ENCODE results near the gene ADAMTS3. TPM values are rescaled to one million over a fixed set of nuclear protein-coding genes. Genes with fewer than 3 reads are reported as not detected.

ADAMTS3 gene
- total RNA-seq, 1 experiment from 2014 or later = 0.39 TPM

GRCh38 chr4:72405417-72405816 lies 163.6 kb downstream of the ADAMTS3 start:
- Histone ChIP-seq H3K27ac (ENCODE audit: low read length) (no peak overlapping the region), H3K9me3 (ENCODE audit: control insufficient read depth, insufficient read depth, low read depth, low read length) (no peaks in the 10 kb centered on the region), H3K27me3 (ENCODE audit: control insufficient read depth, insufficient read depth, low read length) (no peaks in the 10 kb centered on the region), H3K4me3 (ENCODE audit: low read depth in 2 of 2, low read length in 2 of 2) (no peak overlapping the region), H3K36me3 (ENCODE audit: control insufficient read depth, insufficient read depth, low read length) (no peaks in the 10 kb centered on the region), H3K4me1 (ENCODE audit: control insufficient read depth, insufficient read depth, low read length) (no peaks in the 10 kb centered on the region)
- intact Hi-C loops (cut with micrococcal nuclease; ENCODE audit: unreplicated experiment) (no loop called here), in situ Hi-C loops (cut with HindIII; ENCODE audit: low pct_unique_long_range_greater_than_20kb, low sequenced_read_pairs) (no loop called here)
- TF ChIP-seq CTCF (IDR thresholded peaks at IDR 0.05) (no peak), TCF7L2 (IDR thresholded peaks at IDR 0.05; ENCODE audit: low read depth, low read length) (no peak), SIN3A (IDR thresholded peaks at IDR 0.05; ENCODE audit: borderline replicate concordance, insufficient read depth, low read depth, low read length) (no peak), REST (IDR thresholded peaks at IDR 0.05; ENCODE audit: insufficient read depth in 1 of 2, low read depth in 2 of 2, low read length in 1 of 2) (no peak), POLR2AphosphoS5 (IDR thresholded peaks at IDR 0.05; ENCODE audit: low read depth, low read length) (no peak)
- POLR2A ChIA-PET = no interaction called here
- CTCF ChIA-PET = no interaction called here
- BruUV-seq (replicated peaks) = no TSS peak
- no peak for ATAC-seq
- no peak for DNase-seq (ENCODE audit: low read depth, low spot score)

- intact Hi-C loops (cut with micrococcal nuclease; ENCODE audit: unreplicated experiment) (no loop called here), in situ Hi-C loops (cut with HindIII; ENCODE audit: low pct_unique_long_range_greater_than_20kb, low sequenced_read_pairs) (no loop called here)
- no peak overlapping the region for H3K27ac ChIP-seq (ENCODE audit: low read length)
- ATAC-seq = no peak
- no peak overlapping the region for H3K4me3 ChIP-seq (ENCODE audit: low read depth in 2 of 2, low read length in 2 of 2)
- H3K27me3 ChIP-seq (ENCODE audit: control insufficient read depth, insufficient read depth, low read length) = no peaks in the 10 kb centered on the region
- no peaks in the 10 kb centered on the region for H3K36me3 ChIP-seq (ENCODE audit: control insufficient read depth, insufficient read depth, low read length)
- BruUV-seq (replicated peaks) = no TSS peak
- TF ChIP-seq POLR2AphosphoS5 (IDR thresholded peaks at IDR 0.05; ENCODE audit: low read depth, low read length) = no peak
- TF ChIP-seq CTCF (IDR thresholded peaks at IDR 0.05) = no peak
- no peak for TF ChIP-seq SIN3A (IDR thresholded peaks at IDR 0.05; ENCODE audit: borderline replicate concordance, insufficient read depth, low read depth, low read length)
- TF ChIP-seq TCF7L2 (IDR thresholded peaks at IDR 0.05; ENCODE audit: low read depth, low read length) = no peak
- no peak for TF ChIP-seq REST (IDR thresholded peaks at IDR 0.05; ENCODE audit: insufficient read depth in 1 of 2, low read depth in 2 of 2, low read length in 1 of 2)
- no peaks in the 10 kb centered on the region for H3K4me1 ChIP-seq (ENCODE audit: control insufficient read depth, insufficient read depth, low read length)
- ChIA-PET CTCF (no interaction called here), POLR2A (no interaction called here)
- no peak for DNase-seq (ENCODE audit: low read depth, low spot score)
- no peaks in the 10 kb centered on the region for H3K9me3 ChIP-seq (ENCODE audit: control insufficient read depth, insufficient read depth, low read depth, low read length)
These were observed 171.7 kb downstream of the ADAMTS3 start for GRCh38 chr4:72397314-72397713.

All from Panc1 (cell line).